Fibroblast of gingiva (primary cell): ENCODE measurements around the gene STARD10.

Source experiments
- DNase-seq: peaks from one replicate; pipeline ENCODE4 v3.0.0-alpha.2; 2011; ENCODE audit warnings: low read depth

STARD10 gene

GRCh38 chr11:72780296-72781062, 13.4 kb downstream of the STARD10 start:
- no peak for DNase-seq

GRCh38 chr11:72779495-72780128, 14.2 kb downstream of the STARD10 start:
- DNase-seq = no peak

- no peak for DNase-seq
Observed at GRCh38 chr11:72778535-72779494, 15.0 kb downstream of the STARD10 start.

GRCh38 chr11:72777755-72778278, 16.0 kb downstream of the STARD10 start:
- no peak for DNase-seq

GRCh38 chr11:72776844-72777754, 16.7 kb downstream of the STARD10 start:
- DNase-seq = no peak

GRCh38 chr11:72776117-72776843, 17.6 kb downstream of the STARD10 start:
- no peak for DNase-seq

- DNase-seq = no peak
Observed at GRCh38 chr11:72775288-72776110, 18.3 kb downstream of the STARD10 start.

- DNase-seq = no peak
Observed at GRCh38 chr11:72774499-72774898, 19.3 kb downstream of the STARD10 start.

- no peak for DNase-seq
Observed at GRCh38 chr11:72773696-72774095, 20.2 kb downstream of the STARD10 start.

- peak; percentile 64 for DNase-seq
Observed at GRCh38 chr11:72773291-72773690, 20.6 kb downstream of the STARD10 start.

- DNase-seq = no peak
Observed at GRCh38 chr11:72772059-72772458, 21.8 kb downstream of the STARD10 start.

- DNase-seq = no peak
Observed at GRCh38 chr11:72771507-72771906, 22.3 kb downstream of the STARD10 start.

GRCh38 chr11:72770799-72771198, 23.0 kb downstream of the STARD10 start:
- DNase-seq = no peak

- no peak for DNase-seq
Observed at GRCh38 chr11:72769680-72770079, 24.2 kb downstream of the STARD10 start.

- DNase-seq = no peak
Observed at GRCh38 chr11:72768581-72768980, 25.3 kb downstream of the STARD10 start.

- DNase-seq = no peak
Observed at GRCh38 chr11:72767203-72768062, 26.4 kb downstream of the STARD10 start.

GRCh38 chr11:72766152-72766902, 27.5 kb downstream of the STARD10 start:
- DNase-seq = no peak

GRCh38 chr11:72764503-72764902, 29.3 kb downstream of the STARD10 start:
- DNase-seq = no peak
